HL-60 (cell line): ENCODE results near the gene GRAMD4.

Experiments used
- DNase-seq, 2 experiments: peaks; one replicate each; pipeline ENCODE4 v3.0.0-alpha.2; 2010 to 2020; ENCODE audit warnings: low read depth in 1 of 2, low spot score in 1 of 2
- H3K27ac ChIP-seq: fragments of 250-450 bp; sonication (Bioruptor Pico); replicated peaks from 2 replicates; pipeline ENCODE4 v1.5.1; 2020; ENCODE audit warnings: mild to moderate bottlenecking, moderate library complexity
- H3K27me3 ChIP-seq: fragments of 250-450 bp; sonication (Bioruptor Pico); 2 replicates; pipeline ENCODE4 v1.5.1; 2021; ENCODE audit warnings: mild to moderate bottlenecking, moderate library complexity; ENCODE audit not compliant: insufficient read depth, poor library complexity, severe bottlenecking
- H3K4me3 ChIP-seq: replicated peaks from 2 replicates; pipeline ENCODE4 v1.5.1; 2011; ENCODE audit warnings: mild to moderate bottlenecking, control low read depth, low read length; ENCODE audit not compliant: insufficient read depth
- GABPA ChIP-seq: IDR thresholded peaks from 2 replicates; pipeline ENCODE4 v1.6.1; 2012; ENCODE audit warnings: low read depth
- POLR2AphosphoS5 ChIP-seq: IDR thresholded peaks from 2 replicates; pipeline ENCODE4 v1.6.1; 2012; ENCODE audit warnings: low read depth
- SPI1 ChIP-seq: IDR thresholded peaks from 2 replicates; pipeline ENCODE4 v1.6.1; 2012; ENCODE audit warnings: low read depth, mild to moderate bottlenecking, borderline replicate concordance
- TF ChIP-seq, protein P1 (sequence below): IDR thresholded peaks from 2 replicates; pipeline ENCODE4 v1.6.1; 2012; ENCODE audit warnings: low read depth; ENCODE audit not compliant: insufficient replicate concordance
- TF ChIP-seq, protein P2 (sequence below): IDR thresholded peaks from one replicate; pipeline ENCODE4 v1.5.1; 2011; ENCODE audit warnings: low read length, control low read depth, inconsistent platforms; ENCODE audit not compliant: insufficient read depth

Gene GRAMD4

DNA sequence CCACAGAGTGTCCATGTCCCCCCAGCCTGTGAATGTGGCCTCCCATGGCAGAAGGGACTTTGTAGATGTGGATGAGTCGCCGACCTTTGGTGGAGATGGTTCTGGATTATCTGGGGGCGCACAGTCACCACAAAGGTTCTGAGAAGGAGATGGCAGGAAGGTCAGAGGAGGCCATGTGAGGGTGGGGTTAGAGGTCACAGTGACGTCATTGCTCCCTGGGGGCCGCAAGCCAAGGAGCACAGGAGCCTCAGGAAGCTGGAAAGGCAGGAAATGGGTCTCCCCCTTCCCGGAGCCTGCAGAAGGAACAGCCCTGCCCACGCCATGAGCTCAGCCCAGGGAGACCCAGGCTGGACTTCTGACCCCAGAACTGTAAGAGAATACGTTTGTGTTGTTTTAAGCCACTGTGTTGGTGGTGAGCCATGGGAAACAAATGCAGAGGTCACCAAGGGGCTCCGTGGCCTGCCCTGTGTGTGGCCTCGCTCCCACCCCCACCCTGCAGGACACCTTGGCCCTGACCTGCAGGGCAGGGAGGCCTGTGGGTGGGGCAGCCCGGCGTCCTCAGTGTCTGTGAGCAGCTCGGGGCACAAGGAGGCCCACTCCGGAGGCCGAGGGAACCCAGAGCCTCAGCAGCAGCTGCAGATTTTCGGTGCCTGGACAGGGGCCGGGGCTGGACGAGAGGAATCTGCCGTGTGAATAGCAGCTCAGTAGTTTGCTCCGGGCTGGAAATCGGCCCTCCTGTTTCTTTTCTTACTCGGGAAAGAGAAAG, 32.1 kb downstream of the GRAMD4 start:
- H3K4me3 ChIP-seq: no peak overlapping the region
- no peak for DNase-seq
- TF ChIP-seq, protein P1, sequence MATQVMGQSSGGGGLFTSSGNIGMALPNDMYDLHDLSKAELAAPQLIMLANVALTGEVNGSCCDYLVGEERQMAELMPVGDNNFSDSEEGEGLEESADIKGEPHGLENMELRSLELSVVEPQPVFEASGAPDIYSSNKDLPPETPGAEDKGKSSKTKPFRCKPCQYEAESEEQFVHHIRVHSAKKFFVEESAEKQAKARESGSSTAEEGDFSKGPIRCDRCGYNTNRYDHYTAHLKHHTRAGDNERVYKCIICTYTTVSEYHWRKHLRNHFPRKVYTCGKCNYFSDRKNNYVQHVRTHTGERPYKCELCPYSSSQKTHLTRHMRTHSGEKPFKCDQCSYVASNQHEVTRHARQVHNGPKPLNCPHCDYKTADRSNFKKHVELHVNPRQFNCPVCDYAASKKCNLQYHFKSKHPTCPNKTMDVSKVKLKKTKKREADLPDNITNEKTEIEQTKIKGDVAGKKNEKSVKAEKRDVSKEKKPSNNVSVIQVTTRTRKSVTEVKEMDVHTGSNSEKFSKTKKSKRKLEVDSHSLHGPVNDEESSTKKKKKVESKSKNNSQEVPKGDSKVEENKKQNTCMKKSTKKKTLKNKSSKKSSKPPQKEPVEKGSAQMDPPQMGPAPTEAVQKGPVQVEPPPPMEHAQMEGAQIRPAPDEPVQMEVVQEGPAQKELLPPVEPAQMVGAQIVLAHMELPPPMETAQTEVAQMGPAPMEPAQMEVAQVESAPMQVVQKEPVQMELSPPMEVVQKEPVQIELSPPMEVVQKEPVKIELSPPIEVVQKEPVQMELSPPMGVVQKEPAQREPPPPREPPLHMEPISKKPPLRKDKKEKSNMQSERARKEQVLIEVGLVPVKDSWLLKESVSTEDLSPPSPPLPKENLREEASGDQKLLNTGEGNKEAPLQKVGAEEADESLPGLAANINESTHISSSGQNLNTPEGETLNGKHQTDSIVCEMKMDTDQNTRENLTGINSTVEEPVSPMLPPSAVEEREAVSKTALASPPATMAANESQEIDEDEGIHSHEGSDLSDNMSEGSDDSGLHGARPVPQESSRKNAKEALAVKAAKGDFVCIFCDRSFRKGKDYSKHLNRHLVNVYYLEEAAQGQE: no peak
- TF ChIP-seq, protein P2, sequence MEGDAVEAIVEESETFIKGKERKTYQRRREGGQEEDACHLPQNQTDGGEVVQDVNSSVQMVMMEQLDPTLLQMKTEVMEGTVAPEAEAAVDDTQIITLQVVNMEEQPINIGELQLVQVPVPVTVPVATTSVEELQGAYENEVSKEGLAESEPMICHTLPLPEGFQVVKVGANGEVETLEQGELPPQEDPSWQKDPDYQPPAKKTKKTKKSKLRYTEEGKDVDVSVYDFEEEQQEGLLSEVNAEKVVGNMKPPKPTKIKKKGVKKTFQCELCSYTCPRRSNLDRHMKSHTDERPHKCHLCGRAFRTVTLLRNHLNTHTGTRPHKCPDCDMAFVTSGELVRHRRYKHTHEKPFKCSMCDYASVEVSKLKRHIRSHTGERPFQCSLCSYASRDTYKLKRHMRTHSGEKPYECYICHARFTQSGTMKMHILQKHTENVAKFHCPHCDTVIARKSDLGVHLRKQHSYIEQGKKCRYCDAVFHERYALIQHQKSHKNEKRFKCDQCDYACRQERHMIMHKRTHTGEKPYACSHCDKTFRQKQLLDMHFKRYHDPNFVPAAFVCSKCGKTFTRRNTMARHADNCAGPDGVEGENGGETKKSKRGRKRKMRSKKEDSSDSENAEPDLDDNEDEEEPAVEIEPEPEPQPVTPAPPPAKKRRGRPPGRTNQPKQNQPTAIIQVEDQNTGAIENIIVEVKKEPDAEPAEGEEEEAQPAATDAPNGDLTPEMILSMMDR: no peak
- no peak for TF ChIP-seq GABPA
- TF ChIP-seq POLR2AphosphoS5: no peak
- TF ChIP-seq SPI1: no peak
- H3K27ac ChIP-seq: no peak overlapping the region
- no peaks in the 10 kb centered on the region for H3K27me3 ChIP-seq

DNA sequence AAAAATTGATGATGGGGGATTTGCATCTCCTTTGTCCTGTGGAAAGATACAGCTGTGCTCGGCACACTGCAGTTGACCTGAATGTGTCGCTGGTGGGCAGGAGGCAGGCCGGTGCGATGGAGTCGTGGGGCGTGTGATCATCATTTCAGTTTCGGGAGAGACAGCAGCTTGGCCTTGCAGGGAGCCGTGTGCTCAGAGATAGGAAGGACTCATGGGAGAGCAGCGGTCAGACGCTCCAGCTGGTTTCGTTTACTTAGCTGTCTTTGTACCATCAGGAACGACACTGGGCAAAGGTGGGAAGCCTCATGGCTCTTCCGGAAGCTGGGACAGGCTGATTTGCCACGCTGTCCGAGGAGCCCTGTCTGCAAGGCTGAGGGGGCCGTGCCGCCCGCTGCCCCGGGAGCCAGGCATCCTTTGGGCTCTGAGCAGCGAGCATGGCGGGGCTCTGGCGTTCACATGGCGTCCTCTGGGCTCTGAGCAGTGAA, 32.7 kb downstream of the GRAMD4 start:
- no peak for DNase-seq
- Histone ChIP-seq H3K27me3 (no peaks in the 10 kb centered on the region), H3K4me3 (no peak overlapping the region), H3K27ac (no peak overlapping the region; the same call in 1 of the 2 replicates)
- TF ChIP-seq POLR2AphosphoS5: no peak
- TF ChIP-seq, protein P1: no peak
- no peak for TF ChIP-seq GABPA
- TF ChIP-seq, protein P2: no peak
- TF ChIP-seq SPI1: no peak

DNA sequence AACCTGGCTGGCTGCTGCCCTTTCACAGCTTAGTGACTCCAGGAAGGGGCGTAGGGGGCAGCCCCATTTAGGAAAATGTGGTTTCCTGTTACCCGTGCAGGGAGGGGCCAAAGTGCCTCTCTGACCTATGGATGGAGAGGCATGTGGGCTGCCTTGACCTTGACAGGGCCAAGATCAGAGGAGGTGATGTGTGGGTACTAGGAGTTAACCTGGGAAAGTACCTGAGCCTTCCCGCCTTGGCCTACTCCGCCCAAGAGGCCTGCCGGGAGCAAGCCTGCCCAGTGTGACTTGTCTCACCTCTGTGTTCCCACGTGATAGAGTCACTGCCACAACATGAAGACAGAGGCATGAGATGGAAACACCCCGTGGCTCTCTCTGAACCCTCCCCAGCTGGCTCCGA, 33.4 kb downstream of the GRAMD4 start:
- H3K27me3 ChIP-seq: no peaks in the 10 kb centered on the region
- H3K4me3 ChIP-seq: no peak overlapping the region
- DNase-seq: no peak
- H3K27ac ChIP-seq: no peak overlapping the region
- TF ChIP-seq, protein P2: no peak
- TF ChIP-seq POLR2AphosphoS5 (no peak), SPI1 (no peak), GABPA (no peak)
- TF ChIP-seq, protein P1: no peak
